Upper lobe of right lung (tissue), 1 donor: ENCODE data around the gene RARB. TPM values are rescaled to one million over a fixed set of nuclear protein-coding genes. Genes with fewer than 3 reads are reported as not detected.

Experiments
- ATAC-seq: fragments of 200-7000 bp; cut with Tn5 transposase; one replicate; pipeline ENCODE4 v1.9.1; 2020; ENCODE audit warnings: mild to moderate bottlenecking, moderate library complexity
- DNase-seq: peaks from one replicate; pipeline ENCODE4 v3.0.0-alpha.2; 2020
- H3K27ac ChIP-seq: fragments of 200-600 bp; one replicate; pipeline ENCODE4 v1.8.0; 2022
- H3K27me3 ChIP-seq: fragments of 200-600 bp; one replicate; pipeline ENCODE4 v1.8.0; 2022; ENCODE audit warnings: mild to moderate bottlenecking
- H3K36me3 ChIP-seq: fragments of 200-600 bp; one replicate; pipeline ENCODE4 v1.8.0; 2022
- H3K4me1 ChIP-seq: fragments of 200-600 bp; one replicate; pipeline ENCODE4 v1.8.0; 2022
- H3K4me3 ChIP-seq: fragments of 200-600 bp; one replicate; pipeline ENCODE4 v1.8.0; 2022; ENCODE audit warnings: mild to moderate bottlenecking
- H3K9me3 ChIP-seq: fragments of 200-600 bp; one replicate; pipeline ENCODE4 v1.8.0; 2022
- intact Hi-C: fragments of 100-400 bp; cut with DNase I; formaldehyde crosslinking; loops from one replicate; pipeline ENCODE4 v1.11.0; 2022
- total RNA-seq: library from RNA; stranded (reverse); fragmentation: NEBNext Ultra II Directional; extraction: Animal tissue kit (Norgen Biotek cat#: 25700); gene quantifications from one replicate; pipeline ENCODE4 v1.2.1, GENCODE V29; 2021
- TF ChIP-seq, protein P1 (sequence below): fragments of 200-600 bp; IDR thresholded peaks from one replicate; pipeline ENCODE4 v1.8.0; 2022; ENCODE audit warnings: antibody characterized with exemption
- donor health status: DM: no; HTN: yes; CAD: no; lungs with severe emphysema.

Gene RARB
- total RNA-seq, 1 donor from 2014 or later, result 5.8 TPM

DNA sequence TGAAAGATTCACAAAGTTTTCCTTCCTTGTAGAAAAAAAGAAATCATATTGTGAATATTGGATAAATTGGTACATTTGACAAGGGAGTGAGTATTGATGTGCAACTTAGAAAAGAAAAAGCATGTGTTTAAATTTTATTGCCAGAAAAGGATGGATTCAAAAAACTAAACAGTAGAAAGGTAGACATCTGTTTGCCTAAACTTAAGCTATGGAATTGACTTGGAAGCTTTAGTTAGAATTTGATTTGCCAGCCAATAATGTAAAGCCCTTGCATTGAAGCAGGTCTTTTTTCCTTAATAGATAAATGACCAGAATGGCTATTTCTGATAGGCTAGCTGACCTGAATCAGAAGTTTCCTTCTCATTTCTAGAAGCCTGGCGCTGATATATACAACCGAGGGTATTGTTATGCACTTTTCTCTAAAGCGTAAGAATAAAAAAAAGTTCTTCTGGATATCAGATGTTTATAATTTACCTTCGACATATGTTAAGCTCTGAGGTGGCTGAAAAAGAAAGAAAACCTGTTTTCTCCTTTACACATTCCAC lies 4.2 kb downstream of the RARB start:
- TF ChIP-seq, protein P1, sequence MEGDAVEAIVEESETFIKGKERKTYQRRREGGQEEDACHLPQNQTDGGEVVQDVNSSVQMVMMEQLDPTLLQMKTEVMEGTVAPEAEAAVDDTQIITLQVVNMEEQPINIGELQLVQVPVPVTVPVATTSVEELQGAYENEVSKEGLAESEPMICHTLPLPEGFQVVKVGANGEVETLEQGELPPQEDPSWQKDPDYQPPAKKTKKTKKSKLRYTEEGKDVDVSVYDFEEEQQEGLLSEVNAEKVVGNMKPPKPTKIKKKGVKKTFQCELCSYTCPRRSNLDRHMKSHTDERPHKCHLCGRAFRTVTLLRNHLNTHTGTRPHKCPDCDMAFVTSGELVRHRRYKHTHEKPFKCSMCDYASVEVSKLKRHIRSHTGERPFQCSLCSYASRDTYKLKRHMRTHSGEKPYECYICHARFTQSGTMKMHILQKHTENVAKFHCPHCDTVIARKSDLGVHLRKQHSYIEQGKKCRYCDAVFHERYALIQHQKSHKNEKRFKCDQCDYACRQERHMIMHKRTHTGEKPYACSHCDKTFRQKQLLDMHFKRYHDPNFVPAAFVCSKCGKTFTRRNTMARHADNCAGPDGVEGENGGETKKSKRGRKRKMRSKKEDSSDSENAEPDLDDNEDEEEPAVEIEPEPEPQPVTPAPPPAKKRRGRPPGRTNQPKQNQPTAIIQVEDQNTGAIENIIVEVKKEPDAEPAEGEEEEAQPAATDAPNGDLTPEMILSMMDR, result no peak
- no peaks in the 10 kb centered on the region for H3K27me3 ChIP-seq
- no peaks in the 10 kb centered on the region for H3K4me1 ChIP-seq
- ATAC-seq (no peak), DNase-seq (no peak)
- peak overlapping the region; percentile 60 for H3K4me3 ChIP-seq
- H3K36me3 ChIP-seq, result no peaks in the 10 kb centered on the region
- H3K27ac ChIP-seq, result peak overlapping the region; percentile 20
- no peaks in the 10 kb centered on the region for H3K9me3 ChIP-seq
- intact Hi-C loops, result no loop called here

DNA sequence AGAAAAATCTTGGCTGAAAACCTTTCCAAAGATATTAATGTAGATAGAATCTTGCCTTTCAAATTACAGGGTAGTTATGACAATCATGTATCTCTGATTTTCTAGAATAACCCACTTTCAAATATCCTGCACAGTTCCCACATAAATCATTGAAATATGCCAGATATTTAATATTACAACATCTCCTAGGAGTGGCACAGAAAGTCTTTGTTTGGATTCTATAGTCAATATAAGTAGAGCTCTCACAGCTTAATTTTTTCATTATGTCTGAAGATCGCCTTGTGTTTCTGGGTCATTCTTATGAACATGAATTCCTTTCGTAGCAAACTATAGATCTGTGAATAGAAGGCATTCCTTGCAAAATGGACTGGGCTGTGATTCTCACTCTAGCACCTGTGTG lies 5.0 kb downstream of the RARB start:
- no peak for DNase-seq
- intact Hi-C loops, result no loop called here
- Histone ChIP-seq H3K27me3 (no peaks in the 10 kb centered on the region), H3K9me3 (no peaks in the 10 kb centered on the region), H3K4me1 (no peaks in the 10 kb centered on the region), H3K4me3 (no peak overlapping the region), H3K27ac (peak overlapping the region; percentile 32), H3K36me3 (no peaks in the 10 kb centered on the region)
- ATAC-seq, result no peak
- TF ChIP-seq, protein P1, result no peak

DNA sequence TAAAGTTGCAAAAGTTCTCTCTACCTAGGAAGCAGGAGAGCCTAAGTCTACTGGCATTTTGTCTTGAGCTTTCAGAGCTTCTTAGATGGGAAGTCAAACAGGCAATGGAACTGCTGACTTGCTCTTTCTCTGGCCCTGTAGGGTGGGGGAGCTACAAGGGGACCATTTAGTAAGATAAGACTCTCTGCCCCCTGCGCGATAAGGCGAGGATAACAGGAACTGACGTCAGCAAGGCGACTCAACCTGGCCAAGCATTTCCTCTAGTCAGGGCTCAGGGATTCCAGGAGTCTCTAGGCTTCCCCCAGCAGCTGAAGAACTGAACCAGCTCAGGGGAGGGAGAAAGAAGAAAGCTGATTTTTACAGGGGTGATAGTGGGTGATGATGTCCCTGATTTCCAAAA lies 5.8 kb downstream of the RARB start:
- Histone ChIP-seq H3K9me3 (no peaks in the 10 kb centered on the region), H3K4me1 (no peaks in the 10 kb centered on the region), H3K4me3 (no peak overlapping the region), H3K36me3 (no peaks in the 10 kb centered on the region), H3K27ac (peak overlapping the region; percentile 33), H3K27me3 (no peaks in the 10 kb centered on the region)
- DNase-seq (no peak), ATAC-seq (peak; percentile 34)
- TF ChIP-seq, protein P1, result no peak
- intact Hi-C loops, result no loop called here

DNA sequence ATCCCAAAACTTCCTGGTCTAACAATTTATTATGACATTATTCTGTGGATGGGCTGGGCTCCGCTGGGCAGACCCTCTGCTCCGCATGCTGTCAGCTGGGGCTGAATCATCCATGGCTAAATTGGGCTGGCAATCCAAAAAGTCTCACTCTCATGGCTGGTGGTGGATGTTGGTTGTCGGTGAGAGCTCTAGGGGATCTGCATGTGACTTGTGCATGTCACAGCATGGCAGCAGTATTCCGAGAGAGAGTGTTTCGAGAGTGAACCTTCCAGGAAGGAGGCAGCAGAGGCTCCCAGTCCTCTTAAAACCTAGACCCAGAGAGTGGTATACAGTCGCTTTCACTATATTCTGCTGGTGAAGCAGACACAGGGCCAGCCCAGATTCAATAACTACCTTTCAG lies 9.9 kb downstream of the RARB start:
- DNase-seq (no peak), ATAC-seq (no peak)
- no peak overlapping the region for H3K27ac ChIP-seq
- H3K4me3 ChIP-seq, result no peak overlapping the region
- H3K9me3 ChIP-seq, result no peaks in the 10 kb centered on the region
- no peaks in the 10 kb centered on the region for H3K27me3 ChIP-seq
- intact Hi-C loops, result no loop called here
- TF ChIP-seq, protein P1, result no peak
- H3K4me1 ChIP-seq, result no peaks in the 10 kb centered on the region
- no peaks in the 10 kb centered on the region for H3K36me3 ChIP-seq

DNA sequence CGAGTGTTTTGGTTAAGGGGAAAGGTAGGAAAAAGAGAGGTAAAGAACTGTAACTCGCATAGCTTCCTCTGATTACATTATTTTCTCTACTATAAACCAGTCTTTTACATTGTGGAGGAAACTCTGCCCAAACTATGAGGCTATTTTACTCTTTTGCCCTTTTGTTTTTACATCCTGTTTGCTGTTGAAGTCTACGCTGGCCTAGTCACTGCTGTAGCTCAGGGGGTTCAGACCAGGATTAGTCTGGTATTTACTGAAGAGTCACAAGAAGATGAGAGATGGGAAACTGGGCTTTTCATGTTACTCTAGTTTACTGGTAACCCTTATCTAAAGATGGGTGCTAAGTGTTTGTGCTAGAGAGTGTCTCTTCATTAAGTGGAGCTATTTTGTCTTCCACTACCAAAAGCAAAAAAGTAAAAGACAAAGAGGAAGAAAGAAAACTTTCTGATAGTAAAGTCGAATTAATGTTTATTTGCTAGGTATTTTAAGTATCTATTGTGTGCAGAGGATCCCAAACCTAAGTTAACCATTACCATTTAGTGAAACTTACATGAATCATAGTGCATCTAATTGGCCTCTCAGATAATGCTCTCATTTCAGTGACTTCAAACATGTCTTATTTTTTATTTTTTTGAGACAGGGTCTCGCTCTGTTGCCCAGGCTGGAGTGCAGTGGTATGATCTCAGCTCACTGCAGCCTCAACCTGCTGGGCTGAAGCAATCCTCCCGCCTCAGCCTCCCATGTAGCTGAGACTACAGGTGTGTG lies 10.9 kb downstream of the RARB start:
- Histone ChIP-seq H3K4me1 (no peaks in the 10 kb centered on the region), H3K27me3 (no peaks in the 10 kb centered on the region), H3K36me3 (no peaks in the 10 kb centered on the region), H3K27ac (no peak overlapping the region), H3K4me3 (no peak overlapping the region), H3K9me3 (no peaks in the 10 kb centered on the region)
- intact Hi-C loops, result no loop called here
- ATAC-seq, result no peak
- TF ChIP-seq, protein P1, result no peak
- no peak for DNase-seq
